HuH-7 (cell line): Measurements from ENCODE around the gene DHPS.
"Not testable (repeated sequence)": the region's sequence is repeated elsewhere in the genome, so short reads cannot be mapped to it uniquely, and the experiment has no call there.

Source experiments
- DNase-seq: peaks from one replicate; pipeline ENCODE4 v3.0.0; 2011; ENCODE audit warnings: low spot score

DHPS gene

GRCh38 chr19:12646551-12646950 is 35.1 kb downstream of the DHPS start:
- DNase-seq: no peak

GRCh38 chr19:12643716-12644115 is 38.0 kb downstream of the DHPS start:
- DNase-seq: not testable (repeated sequence)

GRCh38 chr19:12642506-12642905 is 39.2 kb downstream of the DHPS start:
- no peak for DNase-seq

- DNase-seq: no peak
Measured at GRCh38 chr19:12641456-12641855, 40.2 kb downstream of the DHPS start.

- DNase-seq: peak; percentile 51
Measured at GRCh38 chr19:12639901-12640613, 41.6 kb downstream of the DHPS start.

- DNase-seq: no peak
Measured at GRCh38 chr19:12638611-12639182, 43.0 kb downstream of the DHPS start.

- no peak for DNase-seq
Measured at GRCh38 chr19:12636631-12637030, 45.0 kb downstream of the DHPS start.

GRCh38 chr19:12629215-12629614 is 52.5 kb downstream of the DHPS start:
- DNase-seq: no peak

- no peak for DNase-seq
Measured at GRCh38 chr19:12628040-12629022, 53.3 kb downstream of the DHPS start.

- no peak for DNase-seq
Measured at GRCh38 chr19:12626958-12627357, 54.7 kb downstream of the DHPS start.
